Fibroblast of peridontal ligament (primary cell): Measurements from ENCODE around the gene ZNF550.

ENCODE experiments used
- DNase-seq: peaks from one replicate; pipeline ENCODE4 v3.0.0-alpha.2; 2010; ENCODE audit errors: extremely low read depth

The ZNF550 gene

GRCh38 chr19:57559404-57560025 lies at the start of gene ZNF550:
Gene ZNF550, minus strand, starts transcription at chr19:57559863. Its CDS starts 181 bp downstream, at chr19:57559682.
- peak; percentile 81 for DNase-seq

- DNase-seq = no peak
Measured at GRCh38 chr19:57606931-57607330, 47.3 kb upstream of the ZNF550 start.

- peak; percentile 91 for DNase-seq
Measured at GRCh38 chr19:57599761-57600383, 40.2 kb upstream of the ZNF550 start, which contains the start of gene ZNF530. Gene ZNF530, plus strand, starts transcription at chr19:57599885. Its CDS starts 4,461 bp downstream, at chr19:57604346.

- DNase-seq = no peak
Measured at GRCh38 chr19:57599377-57599760, 39.7 kb upstream of the ZNF550 start.

GRCh38 chr19:57587529-57587928 lies 27.9 kb upstream of the ZNF550 start:
- no peak for DNase-seq

GRCh38 chr19:57583521-57584416 lies 24.1 kb upstream of the ZNF550 start, which contains the start of gene ZIK1:
Gene ZIK1, plus strand, starts transcription at chr19:57584145. Its CDS starts 212 bp downstream, at chr19:57584357.
- DNase-seq = peak; percentile 92

- no peak for DNase-seq
Measured at GRCh38 chr19:57583104-57583520, 23.4 kb upstream of the ZNF550 start.

GRCh38 chr19:57578487-57579205 lies 19.0 kb upstream of the ZNF550 start, which contains the start of gene ZNF416:
Gene ZNF416, minus strand, starts transcription at chr19:57578911. Its CDS starts 207 bp downstream, at chr19:57578704.
- peak; percentile 99 for DNase-seq

GRCh38 chr19:57576661-57577060 lies 17.0 kb upstream of the ZNF550 start:
- no peak for DNase-seq

GRCh38 chr19:57572415-57572947 lies 12.8 kb upstream of the ZNF550 start:
- no peak for DNase-seq

- DNase-seq = no peak
Measured at GRCh38 chr19:57570707-57571106, 11.0 kb upstream of the ZNF550 start.

GRCh38 chr19:57566396-57567265 lies 7.0 kb upstream of the ZNF550 start:
- DNase-seq = peak; percentile 40

- DNase-seq = no peak
Measured at GRCh38 chr19:57563547-57563946, 3.9 kb upstream of the ZNF550 start.

- DNase-seq = peak; percentile 60
Measured at GRCh38 chr19:57560049-57560491, 407 bp upstream of the ZNF550 start.

- DNase-seq = peak; percentile 18
Measured at GRCh38 chr19:57559008-57559403, 657 bp downstream of the ZNF550 start.

GRCh38 chr19:57558525-57558924 lies 1.1 kb downstream of the ZNF550 start:
- DNase-seq = peak; percentile 45

GRCh38 chr19:57557659-57558058 lies 2.0 kb downstream of the ZNF550 start:
- no peak for DNase-seq

- DNase-seq = no peak
Measured at GRCh38 chr19:57552432-57552831, 7.2 kb downstream of the ZNF550 start.

GRCh38 chr19:57546513-57546912 lies 13.2 kb downstream of the ZNF550 start:
- DNase-seq = no peak

GRCh38 chr19:57537953-57538547 lies 21.6 kb downstream of the ZNF550 start:
- DNase-seq = peak; percentile 7
